Activated CD8-positive, alpha-beta T cell treated with anti-CD3 and anti-CD28 coated beads, Interleukin-2, amount 10 ng/mL, durations not matched to agents 7 days and 5 days (primary cell): ENCODE measurements around the gene POLG. TPM values are rescaled to one million over a fixed set of nuclear protein-coding genes. Genes with fewer than 3 reads are reported as not detected.

Experiments used
- ATAC-seq: fragments of 150-1000 bp; cut with Tn5 transposase; one replicate; pipeline ENCODE4 v1.10.0; 2021; ENCODE audit warnings: moderate library complexity
- CTCF ChIA-PET: fragments of 350-600 bp; sonication (Branson Sonifier 250); formaldehyde crosslinking; loops from one replicate; lab custom pipeline; 2021; ENCODE audit warnings: antibody characterized with exemption; lab: Charles Lee
- POLR2A ChIA-PET: fragments of 350-600 bp; sonication (Branson Sonifier 250); formaldehyde crosslinking; loops from one replicate; lab custom pipeline; 2021; ENCODE audit warnings: antibody characterized with exemption; lab: Charles Lee
- DNase-seq: peaks from one replicate; pipeline ENCODE4 v3.0.0-alpha.2; 2020
- H3K27ac Mint-ChIP-seq: one replicate; pipeline ENCODE4 v1.8.0; 2021; ENCODE audit warnings: mild to moderate bottlenecking, mixed read lengths
- H3K27me3 Mint-ChIP-seq: one replicate; pipeline ENCODE4 v1.8.0; 2021; ENCODE audit warnings: low read depth, mixed read lengths
- H3K36me3 Mint-ChIP-seq: one replicate; pipeline ENCODE4 v1.8.0; 2021; ENCODE audit warnings: low read depth, mixed read lengths
- H3K4me1 Mint-ChIP-seq: one replicate; pipeline ENCODE4 v1.8.0; 2021; ENCODE audit warnings: low read depth, mixed read lengths
- H3K4me3 Mint-ChIP-seq: one replicate; pipeline ENCODE4 v1.8.0; 2021; ENCODE audit warnings: mild to moderate bottlenecking, mixed read lengths
- H3K9me3 Mint-ChIP-seq: one replicate; pipeline ENCODE4 v1.8.0; 2022; ENCODE audit warnings: mixed read lengths; ENCODE audit not compliant: insufficient read depth
- total RNA-seq, 2 experiments: library from RNA; stranded (reverse); gene quantifications; one replicate each; pipeline ENCODE4 v1.2.3, GENCODE V29; 2021

Gene POLG
- 100 to 1,000 TPM; 121 to 128 TPM for total RNA-seq

DNA sequence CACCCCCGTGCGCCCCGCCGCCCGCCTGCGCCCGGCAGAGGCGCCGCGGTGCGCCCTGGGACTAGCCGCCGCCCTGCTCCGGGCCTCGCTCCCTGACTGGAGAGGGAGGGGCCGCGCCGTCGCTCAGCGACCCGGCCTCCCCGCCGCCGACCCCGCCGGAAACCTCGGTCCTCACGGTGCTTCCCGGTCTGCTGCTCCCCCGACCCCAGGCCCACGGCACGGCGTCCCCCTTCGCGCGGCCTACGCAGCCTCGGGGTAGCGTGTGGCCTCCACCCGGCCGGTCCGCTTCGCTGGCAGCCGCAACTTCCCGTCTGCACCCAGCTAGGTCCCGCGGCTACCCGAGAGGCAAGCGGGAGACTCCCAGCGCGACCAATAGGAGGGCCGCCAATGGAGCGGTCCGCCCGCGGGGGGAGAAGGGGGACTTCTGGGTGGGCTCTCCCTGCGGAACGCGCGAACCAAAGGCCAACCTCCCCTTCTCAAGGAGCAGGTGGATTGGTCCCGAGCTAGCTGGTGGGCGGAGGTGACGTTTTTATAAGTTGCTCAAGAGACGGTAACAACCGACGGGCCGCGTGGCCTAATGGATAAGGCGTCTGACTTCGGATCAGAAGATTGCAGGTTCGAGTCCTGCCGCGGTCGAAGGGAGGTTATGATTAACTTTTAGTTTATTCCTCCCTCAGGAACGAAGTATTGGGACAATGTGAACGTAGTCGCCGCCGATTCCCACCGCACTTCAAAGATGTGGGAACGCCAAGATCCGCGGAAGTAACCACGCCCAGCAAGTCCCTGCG lies at the start of gene POLG:
Gene POLG, minus strand, starts transcription at position 315 of the 788 bp plus-strand sequence. CDS start 1,070 bp downstream, outside the sequence.
- DNase-seq (peak; percentile 99), ATAC-seq (peak; percentile 94)
- H3K4me3 Mint-ChIP-seq, result peak within 1 kb of the TSS; percentile 86
- peak within 1 kb of the TSS; percentile 90 for H3K27ac Mint-ChIP-seq
- H3K4me1 Mint-ChIP-seq, result peaks cover 50% of the 10 kb centered on the region
- no peaks in the 10 kb centered on the region for H3K9me3 Mint-ChIP-seq
- H3K36me3 Mint-ChIP-seq, result peaks cover 40% of the 10 kb centered on the region
- peaks cover 11% of the 10 kb centered on the region for H3K27me3 Mint-ChIP-seq
- ChIA-PET CTCF (interaction anchor here (0.9 to 8.4 kb wide), 4 partner anchors 10 to 128 kb away, joined by 3 to 58 read pairs (median 6); no protein-coding TSS in a partner anchor), POLR2A (interaction anchor here (0.6 to 1.2 kb wide), 4 partner anchors 9 to 685 kb away, joined by 3 read pairs; no protein-coding TSS in a partner anchor)

DNA sequence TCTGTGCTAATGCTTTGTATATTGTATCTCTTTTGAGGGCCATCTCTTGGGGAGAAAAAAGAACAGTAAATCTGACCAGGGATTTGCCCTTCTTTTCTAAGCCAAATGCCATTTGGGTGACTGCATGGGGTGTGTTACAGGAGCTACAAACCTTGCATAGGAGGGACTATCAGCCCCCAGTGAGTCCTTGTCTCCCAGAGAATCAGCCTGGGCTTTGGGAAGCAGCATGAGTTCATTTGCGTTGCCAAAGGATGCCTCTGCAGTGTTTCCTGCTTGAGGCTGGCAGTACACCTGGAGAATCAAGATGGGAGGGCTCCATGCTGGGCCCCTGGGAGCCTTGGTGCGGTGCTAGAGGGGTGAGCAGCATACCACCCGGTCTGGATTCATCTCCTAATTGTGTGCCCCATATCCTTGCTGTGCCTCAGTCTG lies 49.6 kb upstream of the POLG start:
- Mint-ChIP-seq H3K4me3 (no peak overlapping the region), H3K9me3 (no peaks in the 10 kb centered on the region), H3K4me1 (no peaks in the 10 kb centered on the region), H3K27me3 (peaks cover 42% of the 10 kb centered on the region), H3K27ac (no peak overlapping the region), H3K36me3 (no peaks in the 10 kb centered on the region)
- ChIA-PET CTCF (interaction anchor here (1.0 to 6.9 kb wide), 2 partner anchors 26 to 83 kb away, joined by 3 to 33 read pairs; no protein-coding TSS in a partner anchor), POLR2A (no interaction called here)
- ATAC-seq, result no peak
- DNase-seq, result no peak

DNA sequence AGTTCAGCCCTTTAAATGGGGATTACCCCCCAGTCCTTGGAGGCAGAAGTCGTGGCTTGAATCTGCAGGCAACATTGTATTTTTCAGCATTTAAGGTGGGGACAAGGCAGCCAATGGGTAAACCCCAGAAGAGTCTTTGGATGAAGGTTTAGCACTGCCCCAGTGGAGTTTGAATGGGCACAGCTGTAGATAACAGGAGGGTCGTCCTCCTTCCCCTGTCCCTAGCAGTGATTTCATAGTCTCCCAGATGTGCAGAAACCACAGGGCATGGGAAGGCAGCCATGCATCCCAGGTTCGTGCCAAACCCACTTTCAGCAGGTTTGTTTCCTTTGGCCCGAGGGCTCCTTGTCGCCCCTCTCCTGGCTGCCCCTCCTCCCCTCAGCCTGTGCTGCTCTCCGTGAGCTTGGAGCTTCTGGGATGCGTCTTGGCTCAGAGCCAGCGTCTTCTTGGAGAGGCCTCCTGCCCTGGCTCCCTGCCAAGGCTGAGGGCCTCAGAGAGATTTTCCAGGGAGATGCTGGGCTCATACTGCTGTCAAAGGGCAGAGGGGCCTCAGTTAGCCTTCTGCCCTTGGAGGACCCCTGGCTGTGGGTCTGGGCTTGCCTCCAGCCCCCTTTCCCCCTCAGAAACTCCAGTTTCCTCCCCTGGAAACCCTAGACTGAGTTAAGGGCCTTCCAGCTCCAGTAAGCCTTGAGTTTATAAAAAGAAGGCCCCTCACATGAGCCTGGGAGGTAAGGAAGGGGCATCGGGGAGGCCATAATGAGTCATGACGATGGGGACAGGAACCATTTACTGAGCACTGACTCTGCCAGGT lies 48.9 kb upstream of the POLG start:
- ATAC-seq (no peak), DNase-seq (no peak)
- no peak overlapping the region for H3K4me3 Mint-ChIP-seq
- ChIA-PET CTCF (interaction anchor here (1.0 to 6.9 kb wide), 3 partner anchors 25 to 84 kb away, joined by 3 to 33 read pairs (median 3); no protein-coding TSS in a partner anchor), POLR2A (no interaction called here)
- H3K4me1 Mint-ChIP-seq, result no peaks in the 10 kb centered on the region
- no peaks in the 10 kb centered on the region for H3K9me3 Mint-ChIP-seq
- no peak overlapping the region for H3K27ac Mint-ChIP-seq
- no peaks in the 10 kb centered on the region for H3K36me3 Mint-ChIP-seq
- H3K27me3 Mint-ChIP-seq, result peaks cover 40% of the 10 kb centered on the region

DNA sequence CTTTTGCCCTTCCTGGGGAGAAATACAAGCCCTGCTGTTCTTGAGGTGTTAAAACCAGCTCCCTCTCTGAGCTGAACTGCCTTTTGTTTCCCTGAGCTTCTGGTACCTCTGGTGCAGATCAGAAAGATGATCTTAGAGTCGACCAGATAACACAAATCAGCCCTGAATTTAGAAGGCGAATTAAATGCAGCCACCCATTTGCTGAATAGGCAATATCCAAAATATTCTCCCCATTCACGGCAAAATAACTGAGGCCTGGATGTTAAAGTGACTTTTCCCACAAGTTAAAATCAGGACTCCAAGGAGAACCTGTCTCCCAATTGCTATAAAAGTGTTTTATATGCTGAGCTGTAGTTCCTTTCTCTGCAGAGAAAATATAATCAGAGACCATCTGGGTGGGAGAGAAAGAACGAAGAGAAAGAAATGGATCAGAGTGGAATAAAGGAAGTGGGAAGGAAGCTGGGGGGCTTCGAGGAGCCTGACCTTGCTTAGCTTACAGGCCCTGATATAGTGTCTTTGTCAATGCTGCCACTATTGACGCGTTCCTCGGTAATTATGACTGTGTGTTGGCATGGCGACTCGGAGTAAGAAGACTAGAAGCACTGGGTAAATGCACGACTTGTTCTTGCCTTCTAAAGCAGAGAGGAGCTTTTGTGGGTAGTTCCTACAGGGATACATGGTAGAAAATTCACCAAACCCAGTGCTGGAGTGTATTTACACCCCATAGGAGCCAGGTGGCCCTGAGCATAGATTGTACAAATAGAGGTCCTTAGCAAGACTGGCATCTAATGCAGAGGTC lies 47.5 kb upstream of the POLG start:
- H3K4me3 Mint-ChIP-seq, result no peak overlapping the region
- no peaks in the 10 kb centered on the region for H3K9me3 Mint-ChIP-seq
- no peak for DNase-seq
- no peak overlapping the region for H3K27ac Mint-ChIP-seq
- ATAC-seq, result no peak
- H3K36me3 Mint-ChIP-seq, result no peaks in the 10 kb centered on the region
- H3K27me3 Mint-ChIP-seq, result peaks cover 51% of the 10 kb centered on the region
- peaks cover 6% of the 10 kb centered on the region for H3K4me1 Mint-ChIP-seq
- ChIA-PET POLR2A (no interaction called here), CTCF (interaction anchor here (1.0 to 6.9 kb wide), 4 partner anchors 17 to 48 kb away, joined by 3 to 33 read pairs (median 4); no protein-coding TSS in a partner anchor)

DNA sequence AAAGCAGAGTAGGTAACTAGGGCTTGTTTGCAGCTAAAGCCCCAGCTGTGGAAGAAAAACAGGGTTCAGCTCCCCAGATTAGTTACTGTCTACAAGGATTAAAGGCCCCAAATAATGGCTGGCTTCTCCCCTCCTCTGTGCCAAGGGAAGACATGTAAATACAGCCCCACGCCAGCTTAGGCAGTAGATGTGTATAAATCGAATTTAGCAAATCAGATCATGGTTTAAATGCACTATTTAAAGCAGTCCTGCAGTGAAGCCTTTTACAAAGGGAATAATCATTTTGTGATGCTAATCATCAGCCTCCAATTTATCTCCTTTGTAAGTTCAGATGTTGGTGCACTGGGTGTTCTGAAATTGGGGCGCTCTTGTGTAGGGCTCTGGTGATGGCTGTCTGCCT lies 46.7 kb upstream of the POLG start:
- CTCF ChIA-PET, result interaction anchor here (1.0 to 6.9 kb wide), 3 partner anchors 18 to 49 kb away, joined by 3 to 33 read pairs (median 4); no protein-coding TSS in a partner anchor
- no peaks in the 10 kb centered on the region for H3K9me3 Mint-ChIP-seq
- H3K27ac Mint-ChIP-seq, result no peak overlapping the region
- DNase-seq (no peak), ATAC-seq (no peak)
- H3K36me3 Mint-ChIP-seq, result no peaks in the 10 kb centered on the region
- H3K4me1 Mint-ChIP-seq, result peaks cover 6% of the 10 kb centered on the region
- POLR2A ChIA-PET, result no interaction called here
- peaks cover 59% of the 10 kb centered on the region for H3K27me3 Mint-ChIP-seq
- no peak overlapping the region for H3K4me3 Mint-ChIP-seq

DNA sequence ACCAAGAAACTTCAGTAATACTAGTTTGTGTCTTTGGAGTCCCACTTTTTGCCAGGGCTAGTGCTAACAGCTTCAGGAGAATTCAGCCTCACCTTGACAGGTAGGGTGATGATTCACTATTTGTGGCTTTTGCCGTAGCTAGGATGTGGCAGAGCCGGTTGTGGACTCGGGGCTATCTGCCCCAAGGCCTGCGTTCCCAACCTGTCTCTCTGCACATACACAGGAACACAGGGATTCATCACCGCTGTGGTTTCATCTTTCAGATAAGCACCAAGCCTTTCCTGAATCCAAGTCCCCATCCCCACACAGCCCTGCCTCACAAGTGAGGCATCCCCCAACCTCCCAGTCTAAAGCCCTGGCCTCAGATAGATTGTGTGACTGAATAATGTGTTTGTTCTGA lies 45.2 kb upstream of the POLG start:
- Mint-ChIP-seq H3K27me3 (peaks cover 72% of the 10 kb centered on the region), H3K4me3 (peak overlapping the region; percentile 44), H3K27ac (no peak overlapping the region), H3K4me1 (peaks cover 6% of the 10 kb centered on the region), H3K9me3 (no peaks in the 10 kb centered on the region), H3K36me3 (no peaks in the 10 kb centered on the region)
- ChIA-PET POLR2A (no interaction called here), CTCF (interaction anchor here (1.7 to 4.8 kb wide), 3 partner anchors 19 to 29 kb away, joined by 5 to 17 read pairs (median 17); no protein-coding TSS in a partner anchor)
- ATAC-seq (no peak), DNase-seq (no peak)

DNA sequence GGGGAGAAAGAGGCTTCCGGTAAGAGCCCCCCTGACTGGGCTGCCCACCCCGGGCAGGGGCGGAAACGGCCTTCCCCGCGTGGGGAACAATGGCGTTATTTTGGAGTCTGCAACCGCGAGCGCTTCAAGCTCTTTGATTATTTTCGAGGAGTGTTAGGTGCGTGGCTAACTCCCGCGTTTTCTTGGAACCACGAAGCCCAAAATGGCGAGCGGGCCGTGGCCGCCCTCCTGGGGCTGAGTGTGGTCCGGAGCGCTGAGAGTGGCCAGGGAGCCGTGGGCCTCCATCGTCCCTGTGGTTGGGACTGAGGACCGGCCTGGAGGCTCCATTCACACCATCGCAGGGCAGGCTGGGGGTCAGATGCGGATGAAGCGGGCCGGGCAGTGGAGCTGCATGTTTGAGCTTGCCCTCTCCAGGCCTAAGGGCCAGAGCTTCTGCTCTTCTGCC lies 44.6 kb upstream of the POLG start:
- ChIA-PET POLR2A (no interaction called here), CTCF (interaction anchor here (1.7 to 4.8 kb wide), 3 partner anchors 20 to 30 kb away, joined by 5 to 17 read pairs (median 17); no protein-coding TSS in a partner anchor)
- ATAC-seq (no peak), DNase-seq (no peak)
- H3K9me3 Mint-ChIP-seq, result no peaks in the 10 kb centered on the region
- no peak overlapping the region for H3K27ac Mint-ChIP-seq
- peaks cover 6% of the 10 kb centered on the region for H3K4me1 Mint-ChIP-seq
- H3K36me3 Mint-ChIP-seq, result no peaks in the 10 kb centered on the region
- peaks cover 77% of the 10 kb centered on the region for H3K27me3 Mint-ChIP-seq
- peak overlapping the region; percentile 44 for H3K4me3 Mint-ChIP-seq

DNA sequence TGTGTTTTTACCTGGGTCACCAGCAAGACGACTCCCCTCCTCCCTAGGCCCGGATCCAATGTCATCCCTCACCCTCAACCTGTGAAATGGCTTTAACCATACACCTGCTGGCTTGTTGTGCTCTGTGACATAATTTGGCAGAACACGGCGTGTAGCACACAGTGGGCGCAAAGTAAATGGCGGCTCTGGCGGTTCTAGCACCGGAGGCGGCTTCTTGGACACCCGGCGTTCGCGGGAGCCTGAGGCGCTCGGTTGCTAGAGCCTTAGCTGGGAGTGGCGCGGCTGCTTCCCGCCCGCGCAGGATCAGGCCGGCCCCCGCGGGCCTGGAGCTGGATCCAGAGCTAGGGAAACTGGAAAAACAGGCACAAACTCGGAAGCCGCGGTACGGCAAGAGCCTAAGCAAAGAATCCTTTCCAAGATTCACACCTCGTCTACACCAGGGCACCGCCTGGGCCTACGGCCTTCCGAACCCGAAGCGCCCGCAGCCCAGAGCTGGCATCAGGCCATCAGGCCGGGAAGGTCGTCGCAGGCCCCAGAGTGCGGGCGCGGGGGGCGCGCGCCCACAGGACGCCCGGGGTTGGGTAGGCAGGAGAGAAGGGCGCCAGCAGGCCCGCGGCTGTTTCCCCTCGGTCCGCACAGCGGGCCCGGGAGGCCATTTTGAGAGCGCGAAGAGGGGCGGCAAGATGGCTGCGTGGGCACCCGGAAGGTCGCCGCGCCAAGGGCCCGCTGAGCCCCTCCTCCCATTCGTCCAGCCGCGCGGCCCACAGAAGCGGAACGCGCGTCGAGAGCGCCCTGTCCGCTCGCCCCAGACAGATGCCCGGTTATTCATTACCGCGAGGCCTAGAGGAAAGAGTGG lies 43.9 kb upstream of the POLG start:
- ChIA-PET POLR2A (interaction anchor here (1.3 kb wide), 1 partner anchor 19 kb away, joined by 3 read pairs; no protein-coding TSS in a partner anchor), CTCF (interaction anchor here (1.7 to 4.8 kb wide), 5 partner anchors 19 to 30 kb away, joined by 5 to 35 read pairs (median 17); no protein-coding TSS in a partner anchor)
- Mint-ChIP-seq H3K27me3 (peaks cover 81% of the 10 kb centered on the region), H3K36me3 (no peaks in the 10 kb centered on the region), H3K9me3 (no peaks in the 10 kb centered on the region), H3K27ac (no peak overlapping the region), H3K4me1 (peaks cover 6% of the 10 kb centered on the region), H3K4me3 (peak overlapping the region; percentile 56)
- DNase-seq, result no peak
- ATAC-seq, result peak; percentile 45

DNA sequence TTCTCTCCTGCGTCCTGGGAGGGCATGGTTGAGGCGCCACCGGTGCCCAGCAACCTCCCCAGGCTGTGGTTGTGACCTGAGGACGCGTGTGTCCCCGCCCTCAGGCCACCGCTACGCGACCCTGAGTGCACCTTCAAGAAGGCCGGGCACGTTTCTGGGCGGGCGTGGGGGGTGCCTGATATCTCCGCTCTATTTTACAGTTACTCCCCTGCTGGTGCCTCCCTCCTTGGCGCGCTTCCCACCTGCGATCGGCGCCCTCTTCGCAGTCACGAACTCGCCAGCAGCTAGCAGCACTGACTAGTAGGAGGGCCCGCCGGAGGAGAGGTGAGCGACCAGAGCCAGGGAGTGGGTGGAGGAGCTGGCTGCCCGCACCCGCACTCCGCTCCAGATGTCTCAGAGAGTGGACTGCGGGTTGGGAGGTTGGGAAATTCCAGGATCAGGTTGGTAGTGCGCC lies 43.2 kb upstream of the POLG start:
- ChIA-PET CTCF (interaction anchor here (1.9 to 4.8 kb wide), 3 partner anchors 18 to 31 kb away, joined by 7 to 35 read pairs (median 17); no protein-coding TSS in a partner anchor), POLR2A (interaction anchor here (1.3 kb wide), 1 partner anchor 19 kb away, joined by 3 read pairs; no protein-coding TSS in a partner anchor)
- Mint-ChIP-seq H3K36me3 (no peaks in the 10 kb centered on the region), H3K27me3 (peaks cover 79% of the 10 kb centered on the region), H3K27ac (no peak overlapping the region), H3K4me1 (peaks cover 6% of the 10 kb centered on the region), H3K9me3 (no peaks in the 10 kb centered on the region), H3K4me3 (peak overlapping the region; percentile 56)
- ATAC-seq (no peak), DNase-seq (no peak)
